ENCODE measurements around the gene POU2F3. TPM values are rescaled to one million over a fixed set of nuclear protein-coding genes. Genes with fewer than 3 reads are reported as not detected.

Gene POU2F3
- total and polyA plus RNA-seq, 2 of the 8 experiments (the other 6 are each of a cell fraction or from before 2014, with no cell fraction given): 1.0 to 2.1 TPM

DNA sequence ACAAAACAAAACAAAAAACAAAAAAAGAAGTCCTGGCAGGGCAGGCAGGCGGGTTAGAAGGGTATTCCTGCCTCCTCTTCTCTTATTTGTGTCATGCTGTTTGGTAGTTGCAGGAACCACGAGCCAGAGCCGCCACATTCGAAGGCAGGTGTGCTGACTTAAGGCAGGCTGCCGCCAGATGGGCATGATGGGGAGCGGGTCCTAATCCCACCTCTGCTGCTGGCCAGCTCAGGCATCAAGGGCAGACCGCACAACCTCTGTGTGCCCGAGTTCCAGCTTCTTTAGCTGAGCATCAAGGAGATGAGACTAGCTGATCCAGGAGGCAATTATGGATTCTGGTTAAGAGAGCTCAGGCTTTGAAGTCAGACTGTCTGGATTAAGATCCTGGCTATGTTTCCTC lies 17.0 kb upstream of the POU2F3 start:
- POLR2A ChIA-PET (ENCODE audit: partially characterized antibody): interaction anchor here (1.0 kb wide), 1 partner anchor 13 kb away, joined by 3 read pairs; no protein-coding TSS in a partner anchor
- Histone ChIP-seq H3K79me1 (ENCODE audit: low read depth, low read length) (no peaks in the 10 kb centered on the region), H2BK15ac (ENCODE audit: low read length) (no peak overlapping the region), H4K20me1 (replicated peaks in 1 of 2; ENCODE audit: control insufficient read depth in 1 of 2, insufficient read depth in 2 of 2, low read length in 2 of 2) (peaks cover 0 to 2% of the 10 kb centered on the region in 2 experiments), H3K27ac (ENCODE audit: low read depth, low read length) (no peak overlapping the region), H3K18ac (ENCODE audit: extremely low read depth, low read length) (no peak overlapping the region), H3K23ac (ENCODE audit: insufficient read length) (no peak overlapping the region), H2BK20ac (ENCODE audit: low read length) (no peak overlapping the region), H3K27me3 (replicated peaks in 1 of 4; ENCODE audit: control insufficient read depth in 3 of 4, extremely low read depth in 1 of 4, insufficient read depth in 3 of 4, low read length in 3 of 4) (peaks cover 0 to 26% (median 6%) of the 10 kb centered on the region in 4 experiments; a peak in 5 of 7 replicates), H3K4ac (replicated peaks; ENCODE audit: insufficient read length, low read depth, low read length) (no peak overlapping the region), H2BK120ac (replicated peaks; ENCODE audit: low read depth, low read length) (no peak overlapping the region), H3K9me3 (ENCODE audit: insufficient read depth in 2 of 2, low read depth in 1 of 2, low read length in 1 of 2) (no peaks in the 10 kb centered on the region), H3K23me2 (ENCODE audit: low read depth, low read length) (no peaks in the 10 kb centered on the region), H2BK5ac (ENCODE audit: low read depth, low read length) (no peak overlapping the region), H2AK5ac (ENCODE audit: low read depth, low read length) (no peak overlapping the region), H3K4me1 (replicated peaks in 1 of 4; ENCODE audit: control insufficient read depth in 3 of 4, insufficient read depth in 4 of 4, low read length in 3 of 4) (peaks cover 0 to 16% (median 8%) of the 10 kb centered on the region in 4 experiments; a peak in 5 of 7 replicates), H3K56ac (replicated peaks; ENCODE audit: insufficient read length, low read depth, low read length) (no peak overlapping the region), H2AFZ (ENCODE audit: low read length) (no peak overlapping the region), H4K5ac (ENCODE audit: insufficient read length, low read depth, low read length) (no peak overlapping the region), H4K91ac (replicated peaks; ENCODE audit: insufficient read length, low read length) (no peak overlapping the region), H2BK12ac (ENCODE audit: low read depth, low read length) (no peak overlapping the region), H3K4me3 (ENCODE audit: extremely low read depth in 1 of 4, insufficient read depth in 2 of 4, low read depth in 3 of 4, low read length in 4 of 4) (no peak overlapping the region), H3K36me3 (ENCODE audit: control insufficient read depth in 2 of 4, insufficient read depth in 4 of 4, low read length in 3 of 4) (no peaks in the 10 kb centered on the region), H3K79me2 (ENCODE audit: control insufficient read depth in 1 of 2, insufficient read depth in 2 of 2, low read length in 2 of 2) (no peaks in the 10 kb centered on the region), H4K8ac (ENCODE audit: extremely low read depth, insufficient read depth, low read length) (no peak overlapping the region), H3K14ac (ENCODE audit: insufficient read length) (no peak overlapping the region), H3K9ac (replicated peaks in 1 of 4; ENCODE audit: extremely low read depth in 1 of 4, low read depth in 3 of 4, low read length in 3 of 4) (no peak overlapping the region), H3K4me2 (ENCODE audit: insufficient read depth in 1 of 2, low read depth in 2 of 2, low read length in 2 of 2) (no peak overlapping the region)
- CTCF ChIA-PET (ENCODE audit: partially characterized antibody): interaction anchor here (0.9 to 41.2 kb wide), 9 partner anchors 7 to 116 kb away, joined by 3 to 1412 read pairs (median 198); partner anchors contain the start of genes OAF and POU2F3
- DNase-seq (ENCODE audit: low read depth in 1 of 2, low spot score in 2 of 2) (no peak), FAIRE-seq (no peak)
- 79% methylated on average over 8 of the region's 8 CpGs; no CpG with 5 or more reads in 1 of the 2 experiments for WGBS, 2 experiments (ENCODE audit: extremely low coverage in 1 of 2, insufficient coverage in 1 of 2, insufficient read length in 1 of 2, insufficient replicate concordance in 2 of 2, low coverage in 1 of 2, low lambda C conversion rate in 2 of 2, missing lambda C conversion rate in 1 of 2)
